Panc1 (cell line): ENCODE results near the gene MYO18B. TPM values are rescaled to one million over a fixed set of nuclear protein-coding genes. Genes with fewer than 3 reads are reported as not detected.

ENCODE experiments used
- ATAC-seq: fragments of 200-7000 bp; cut with Tn5 transposase; 2 replicates; pipeline ENCODE4 v1.9.1; 2020; ENCODE audit warnings: mild to moderate bottlenecking, moderate library complexity
- BruUV-seq: library from RNA; stranded (reverse); fragments of 400-500 nt; replicated peaks from 2 replicates; lab custom pipeline; 2021; lab: Mats Ljungman, UMichigan
- CTCF ChIA-PET: fragments of 300-600 bp; sonication (Branson Sonifier 250); formaldehyde crosslinking; loops from one replicate; lab custom pipeline; 2022; ENCODE audit warnings: antibody characterized with exemption; lab: Charles Lee
- POLR2A ChIA-PET: fragments of 300-600 bp; sonication (Branson Sonifier 250); formaldehyde crosslinking; loops from one replicate; lab custom pipeline; 2022; ENCODE audit warnings: antibody characterized with exemption; lab: Charles Lee
- DNase-seq: peaks from one replicate; pipeline ENCODE4 v3.0.0-alpha.2; 2010; ENCODE audit warnings: low read depth, low spot score
- H3K27ac ChIP-seq: 2 replicates; pipeline ENCODE4 v1.5.1; 2011; ENCODE audit warnings: mild to moderate bottlenecking, low read length, inconsistent platforms
- H3K27me3 ChIP-seq: fragments of 200-500 bp; sonication (Bioruptor generic); 2 replicates; pipeline ENCODE4 v1.6.0; 2014; ENCODE audit warnings: low read length, inconsistent platforms; ENCODE audit not compliant: control insufficient read depth, insufficient read depth
- H3K36me3 ChIP-seq: fragments of 200-500 bp; sonication (Bioruptor generic); 2 replicates; pipeline ENCODE4 v1.5.1; 2014; ENCODE audit warnings: inconsistent platforms, mild to moderate bottlenecking, low read length, moderate library complexity; ENCODE audit not compliant: control insufficient read depth, insufficient read depth
- H3K4me1 ChIP-seq: 2 replicates; pipeline ENCODE4 v1.5.1; 2011; ENCODE audit warnings: inconsistent platforms, mild to moderate bottlenecking, low read length, moderate library complexity; ENCODE audit not compliant: control insufficient read depth, insufficient read depth
- H3K4me3 ChIP-seq, 2 experiments: 2 replicates each; pipeline ENCODE4 v1.5.1; 2011 to 2012; ENCODE audit warnings: low read depth in 2 of 2, low read length in 2 of 2, mild to moderate bottlenecking in 2 of 2, inconsistent platforms in 1 of 2, moderate library complexity in 1 of 2
- H3K9me3 ChIP-seq: fragments of 200-500 bp; sonication (Bioruptor generic); 2 replicates; pipeline ENCODE4 v1.5.1; 2014; ENCODE audit warnings: low read depth, mild to moderate bottlenecking, inconsistent platforms, low read length, moderate library complexity; ENCODE audit not compliant: control insufficient read depth, insufficient read depth
- CTCF ChIP-seq: fragments of 450-650 bp; IDR thresholded peaks from 2 replicates; pipeline ENCODE4 v1.5.1; 2017; ENCODE audit warnings: mild to moderate bottlenecking
- POLR2AphosphoS5 ChIP-seq: IDR thresholded peaks from 2 replicates; pipeline ENCODE4 v1.6.1; 2012; ENCODE audit warnings: mild to moderate bottlenecking, low read depth, low read length, moderate library complexity
- REST ChIP-seq, 2 experiments: IDR thresholded peaks; 2 replicates each; pipeline ENCODE4 v1.6.1; 2011 to 2012; ENCODE audit warnings: low read depth in 2 of 2, control low read depth in 1 of 2, low read length in 1 of 2, mild to moderate bottlenecking in 1 of 2, moderate library complexity in 1 of 2; ENCODE audit not compliant: insufficient read depth in 1 of 2
- SIN3A ChIP-seq: IDR thresholded peaks from 2 replicates; pipeline ENCODE4 v1.6.1; 2012; ENCODE audit warnings: low read depth, mild to moderate bottlenecking, low read length, moderate library complexity, borderline replicate concordance; ENCODE audit not compliant: insufficient read depth
- TCF7L2 ChIP-seq: IDR thresholded peaks from 2 replicates; pipeline ENCODE4 v1.6.1; 2011; ENCODE audit warnings: mild to moderate bottlenecking, low read depth, low read length, inconsistent platforms
- in situ Hi-C: cut with HindIII; loops from 2 replicates; pipeline ENCODE4 v1.10.0; 2016; ENCODE audit warnings: low sequenced_read_pairs, low pct_unique_long_range_greater_than_20kb
- intact Hi-C: fragments of 100-400 bp; cut with micrococcal nuclease; formaldehyde crosslinking; loops from one replicate; pipeline ENCODE4 v1.10.0; 2022; ENCODE audit not compliant: unreplicated experiment
- total RNA-seq: library from RNA; stranded (reverse); gene quantifications from one replicate; pipeline ENCODE4 v1.2.1, GENCODE V29; 2021; ENCODE audit not compliant: unreplicated experiment

Gene MYO18B
- total RNA-seq, 1 experiment from 2014 or later: not detected

GRCh38 chr22:26004477-26004876 is 262.5 kb downstream of the MYO18B start:
- Histone ChIP-seq H3K4me1 (no peaks in the 10 kb centered on the region), H3K9me3 (no peaks in the 10 kb centered on the region), H3K36me3 (no peaks in the 10 kb centered on the region), H3K27ac (no peak overlapping the region), H3K27me3 (no peaks in the 10 kb centered on the region), H3K4me3 (no peak overlapping the region)
- ATAC-seq (no peak), DNase-seq (no peak)
- in situ Hi-C loops (no loop called here), intact Hi-C loops (no loop called here)
- no TSS peak for BruUV-seq
- TF ChIP-seq CTCF (no peak), SIN3A (no peak), TCF7L2 (no peak), REST (IDR thresholded peaks at IDR 0.05; ENCODE audit: insufficient read depth in 1 of 2, low read depth in 2 of 2, low read length in 1 of 2) (no peak), POLR2AphosphoS5 (no peak)
- ChIA-PET POLR2A (no interaction called here), CTCF (no interaction called here)

- CTCF ChIA-PET: no interaction called here
- intact Hi-C loops (no loop called here), in situ Hi-C loops (no loop called here)
- Histone ChIP-seq H3K4me3 (no peak overlapping the region), H3K4me1 (no peaks in the 10 kb centered on the region), H3K36me3 (no peaks in the 10 kb centered on the region), H3K27me3 (no peaks in the 10 kb centered on the region), H3K27ac (no peak overlapping the region), H3K9me3 (no peaks in the 10 kb centered on the region)
- no peak for TF ChIP-seq REST (IDR thresholded peaks at IDR 0.05; ENCODE audit: insufficient read depth in 1 of 2, low read depth in 2 of 2, low read length in 1 of 2)
- no peak for TF ChIP-seq CTCF
- TF ChIP-seq POLR2AphosphoS5: no peak
- no peak for TF ChIP-seq TCF7L2
- no peak for TF ChIP-seq SIN3A
- no TSS peak for BruUV-seq
- POLR2A ChIA-PET: no interaction called here
- ATAC-seq: no peak
- no peak for DNase-seq
Observed at GRCh38 chr22:26008587-26008986, 266.6 kb downstream of the MYO18B start.
